Panc1 (cell line): ENCODE results near the gene KCNC1.

Source experiments
- POLR2AphosphoS5 ChIP-seq: IDR thresholded peaks from 2 replicates; pipeline ENCODE4 v1.6.1; 2012; ENCODE audit warnings: mild to moderate bottlenecking, low read depth, low read length, moderate library complexity
- SIN3A ChIP-seq: IDR thresholded peaks from 2 replicates; pipeline ENCODE4 v1.6.1; 2012; ENCODE audit warnings: low read depth, mild to moderate bottlenecking, low read length, moderate library complexity, borderline replicate concordance; ENCODE audit not compliant: insufficient read depth
- TCF7L2 ChIP-seq: IDR thresholded peaks from 2 replicates; pipeline ENCODE4 v1.6.1; 2011; ENCODE audit warnings: mild to moderate bottlenecking, low read depth, low read length, inconsistent platforms
- TF ChIP-seq, protein P1 (sequence below): fragments of 450-650 bp; IDR thresholded peaks from 2 replicates; pipeline ENCODE4 v1.5.1; 2017; ENCODE audit warnings: mild to moderate bottlenecking

DNA sequence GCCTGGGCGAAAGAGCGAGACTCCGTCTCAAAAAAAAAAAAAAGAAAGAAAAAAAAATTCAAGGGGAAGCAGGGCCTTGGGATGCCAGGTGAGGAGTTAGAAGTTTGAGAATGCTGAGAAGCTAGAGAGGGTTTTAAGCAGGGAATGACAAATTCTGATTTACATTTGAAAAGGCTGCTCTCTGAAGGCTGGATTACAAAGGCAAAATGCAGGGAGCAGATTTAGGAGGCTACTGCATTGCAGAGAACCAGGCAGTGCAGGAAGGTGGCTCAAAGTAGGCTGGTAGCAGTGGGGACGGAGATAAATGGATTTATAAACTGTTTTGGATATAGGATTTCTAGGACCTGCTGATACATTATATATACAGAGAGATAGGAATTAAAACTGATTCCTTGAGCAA, 66.6 kb downstream of the KCNC1 start:
- TF ChIP-seq, protein P1, sequence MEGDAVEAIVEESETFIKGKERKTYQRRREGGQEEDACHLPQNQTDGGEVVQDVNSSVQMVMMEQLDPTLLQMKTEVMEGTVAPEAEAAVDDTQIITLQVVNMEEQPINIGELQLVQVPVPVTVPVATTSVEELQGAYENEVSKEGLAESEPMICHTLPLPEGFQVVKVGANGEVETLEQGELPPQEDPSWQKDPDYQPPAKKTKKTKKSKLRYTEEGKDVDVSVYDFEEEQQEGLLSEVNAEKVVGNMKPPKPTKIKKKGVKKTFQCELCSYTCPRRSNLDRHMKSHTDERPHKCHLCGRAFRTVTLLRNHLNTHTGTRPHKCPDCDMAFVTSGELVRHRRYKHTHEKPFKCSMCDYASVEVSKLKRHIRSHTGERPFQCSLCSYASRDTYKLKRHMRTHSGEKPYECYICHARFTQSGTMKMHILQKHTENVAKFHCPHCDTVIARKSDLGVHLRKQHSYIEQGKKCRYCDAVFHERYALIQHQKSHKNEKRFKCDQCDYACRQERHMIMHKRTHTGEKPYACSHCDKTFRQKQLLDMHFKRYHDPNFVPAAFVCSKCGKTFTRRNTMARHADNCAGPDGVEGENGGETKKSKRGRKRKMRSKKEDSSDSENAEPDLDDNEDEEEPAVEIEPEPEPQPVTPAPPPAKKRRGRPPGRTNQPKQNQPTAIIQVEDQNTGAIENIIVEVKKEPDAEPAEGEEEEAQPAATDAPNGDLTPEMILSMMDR, result no peak
- TF ChIP-seq POLR2AphosphoS5 (no peak), SIN3A (no peak), TCF7L2 (no peak)
